HG02571 (cell line): Measurements from ENCODE around the gene SLC25A48.
"Not testable (repeated sequence)": the region's sequence is repeated elsewhere in the genome, so short reads cannot be mapped to it uniquely, and the experiment has no call there.

ENCODE experiments used
- ATAC-seq: cut with Tn5 transposase; IDR thresholded peaks from one replicate; pipeline ENCODE4 v1.9.1; 2021; ENCODE audit warnings: mild to moderate bottlenecking, moderate library complexity; ENCODE audit not compliant: unreplicated experiment

SLC25A48 gene

DNA sequence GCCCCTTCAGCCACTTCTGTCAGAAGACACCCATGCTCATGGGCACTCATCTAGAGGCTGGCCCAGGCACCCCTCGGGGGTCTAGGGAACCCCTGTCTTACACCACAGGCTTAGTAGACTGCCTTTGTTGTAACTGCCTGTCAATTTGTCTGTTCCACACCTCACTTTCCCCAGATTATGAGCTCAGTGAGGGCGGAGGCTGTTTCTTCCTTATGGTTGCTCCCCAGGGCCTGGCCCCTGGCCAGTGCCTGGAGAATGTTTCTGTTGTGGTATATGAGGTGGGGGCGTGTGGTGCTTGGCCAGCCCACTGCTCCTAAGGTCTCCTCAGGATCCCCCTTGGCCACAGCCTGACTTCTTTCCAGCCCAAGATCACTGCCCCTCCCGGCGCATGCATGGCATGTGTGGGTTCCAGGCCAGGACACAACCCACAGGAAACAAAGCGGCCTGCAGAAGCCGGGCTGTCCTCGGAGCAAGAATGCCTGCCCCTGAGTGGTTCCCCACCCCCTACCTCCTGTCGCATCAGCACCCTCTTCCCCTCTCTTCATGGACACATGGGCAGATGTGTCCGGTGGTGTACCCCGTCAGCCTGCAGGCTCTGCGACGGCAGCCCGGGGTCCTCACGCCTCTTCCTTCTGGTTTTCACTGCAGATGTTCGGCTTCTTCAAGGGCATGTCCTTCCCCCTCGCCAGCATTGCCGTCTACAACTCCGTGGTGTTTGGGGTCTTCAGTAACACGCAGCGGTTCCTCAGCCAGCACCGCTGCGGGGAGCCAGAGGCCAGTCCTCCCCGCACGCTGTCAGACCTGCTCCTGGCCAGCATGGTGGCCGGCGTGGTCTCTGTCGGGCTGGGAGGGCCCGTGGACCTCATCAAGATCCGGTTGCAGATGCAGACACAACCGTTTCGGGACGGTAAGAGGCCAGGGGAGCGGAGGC, 17.7 kb downstream of the SLC25A48 start:
- ATAC-seq: no peak

DNA sequence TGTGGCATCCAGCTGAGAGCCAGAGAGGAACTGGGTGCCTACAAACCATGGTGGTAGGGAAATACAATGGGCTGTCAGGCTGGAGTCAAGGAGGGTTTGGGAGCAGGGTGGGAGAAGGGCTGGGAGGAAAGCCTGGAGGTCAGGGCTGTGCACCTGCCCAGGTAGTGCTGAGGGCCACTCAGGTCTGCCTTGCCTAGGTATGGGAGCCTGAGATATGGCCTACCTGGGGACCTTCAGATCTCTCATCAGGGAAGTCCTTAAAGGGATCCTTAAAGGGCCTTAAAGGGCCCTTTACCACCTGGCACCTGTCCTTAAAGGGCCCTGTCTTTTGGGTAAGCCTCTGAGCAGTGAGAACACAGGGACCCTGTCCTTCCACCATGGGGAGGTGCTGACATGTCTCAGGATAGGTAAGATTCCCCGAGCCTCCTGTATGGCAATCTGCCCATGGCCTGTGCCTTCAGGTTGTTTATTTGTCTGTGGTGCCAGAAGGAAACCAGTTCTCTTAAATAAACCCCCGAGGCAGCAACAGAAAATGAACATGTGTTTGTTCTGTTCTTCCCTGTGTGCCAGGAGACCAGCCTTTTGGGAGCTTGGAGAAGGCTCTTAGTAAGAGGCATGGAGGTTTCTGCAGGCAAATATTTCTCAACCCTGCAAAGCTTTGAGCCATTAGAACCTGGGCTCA, 23.3 kb downstream of the SLC25A48 start:
- ATAC-seq: no peak

DNA sequence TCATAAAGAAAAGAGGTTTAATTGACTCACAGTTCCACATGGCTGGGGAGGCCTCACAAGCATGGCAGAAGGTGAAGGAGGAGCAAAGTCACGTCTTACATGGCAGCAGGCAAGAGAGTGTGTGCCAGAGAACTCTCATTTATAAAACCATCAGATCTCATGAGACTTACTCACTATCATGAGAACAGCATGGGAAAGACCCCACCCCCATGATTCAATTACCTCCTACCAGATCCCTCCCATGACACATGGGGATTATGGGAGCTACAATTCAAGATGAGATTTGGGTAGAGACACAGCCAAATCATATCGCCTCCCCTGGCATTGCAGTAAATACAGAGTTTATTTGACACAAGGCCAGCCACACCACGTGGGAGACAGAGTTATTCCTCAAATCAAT, 24.7 kb downstream of the SLC25A48 start:
- ATAC-seq: not testable (repeated sequence)

DNA sequence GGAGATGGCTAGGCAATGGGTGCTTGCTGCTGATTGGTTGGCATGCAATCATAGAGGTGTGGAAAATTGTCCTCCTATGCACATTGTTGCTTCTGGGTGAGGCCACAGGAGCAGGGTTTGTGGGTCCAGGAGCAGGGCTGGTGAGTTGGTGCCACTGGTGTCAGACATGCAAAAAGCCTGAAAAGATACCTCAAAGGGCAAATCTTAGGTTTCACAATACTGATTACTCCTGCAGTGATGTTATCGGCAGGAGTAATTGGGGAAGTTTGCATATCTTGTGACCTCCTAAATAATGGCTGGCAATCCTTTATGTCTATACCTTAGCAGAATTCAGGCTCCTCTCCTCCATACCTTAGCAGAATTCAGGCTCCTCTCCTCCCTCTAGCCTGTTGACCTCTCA, 25.2 kb downstream of the SLC25A48 start:
- no peak for ATAC-seq

DNA sequence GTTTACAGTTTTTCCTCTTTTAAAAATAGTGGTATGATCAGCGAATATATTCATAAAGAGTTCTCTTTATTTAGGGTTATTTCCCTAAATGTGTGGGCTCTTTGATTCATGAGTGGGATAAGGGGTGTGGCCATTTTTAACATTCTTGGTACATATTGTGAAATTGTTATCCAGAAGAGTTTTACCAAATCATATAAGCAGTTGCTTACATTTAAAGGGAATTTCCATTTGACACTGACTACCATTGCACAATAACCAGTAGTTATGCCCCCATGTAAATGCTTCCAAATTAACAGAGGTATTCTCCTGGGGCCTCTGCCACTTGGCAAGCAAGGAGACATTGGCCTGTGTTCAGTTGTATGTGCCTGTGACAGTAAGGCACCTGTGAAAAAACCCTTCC, 27.2 kb downstream of the SLC25A48 start:
- no peak for ATAC-seq

DNA sequence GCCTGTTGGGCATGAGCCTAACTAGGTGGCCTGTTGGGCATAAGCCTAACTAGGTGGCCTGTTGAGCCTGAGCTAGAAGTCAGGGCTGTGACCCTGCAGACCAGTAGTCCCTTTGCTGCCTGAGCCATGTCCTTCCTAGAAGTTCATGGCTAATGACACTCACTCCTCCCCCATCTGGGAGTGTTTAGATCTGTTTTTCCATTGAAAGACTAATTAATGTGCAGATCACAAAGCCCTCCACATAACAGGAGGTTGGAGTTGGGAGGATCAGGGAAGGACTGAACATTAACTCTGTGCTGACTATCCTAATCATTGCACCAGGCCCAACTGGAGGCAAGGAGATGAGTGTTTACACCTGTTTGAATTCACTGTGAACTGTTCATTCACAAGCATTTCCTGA, 27.6 kb downstream of the SLC25A48 start:
- no peak for ATAC-seq

DNA sequence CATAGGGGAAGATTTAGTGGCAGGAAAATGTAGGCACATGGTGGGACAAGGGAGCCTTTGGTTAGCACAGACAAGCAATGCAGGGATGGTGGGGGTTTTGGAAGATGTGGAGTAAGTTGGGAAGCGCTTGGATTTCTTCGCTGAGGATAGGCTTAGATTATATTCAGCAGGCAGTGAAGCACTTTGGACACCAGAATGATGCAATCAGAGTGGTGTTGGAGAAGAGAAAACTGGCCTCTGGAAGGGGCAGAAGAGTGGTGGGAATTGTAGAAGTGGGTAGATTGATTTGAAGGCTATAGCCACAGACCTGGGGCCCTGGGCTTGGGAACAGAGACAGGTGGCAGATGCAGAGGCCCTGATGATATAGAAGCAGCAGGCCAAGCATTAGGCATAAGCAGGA, 28.3 kb downstream of the SLC25A48 start:
- no peak for ATAC-seq

DNA sequence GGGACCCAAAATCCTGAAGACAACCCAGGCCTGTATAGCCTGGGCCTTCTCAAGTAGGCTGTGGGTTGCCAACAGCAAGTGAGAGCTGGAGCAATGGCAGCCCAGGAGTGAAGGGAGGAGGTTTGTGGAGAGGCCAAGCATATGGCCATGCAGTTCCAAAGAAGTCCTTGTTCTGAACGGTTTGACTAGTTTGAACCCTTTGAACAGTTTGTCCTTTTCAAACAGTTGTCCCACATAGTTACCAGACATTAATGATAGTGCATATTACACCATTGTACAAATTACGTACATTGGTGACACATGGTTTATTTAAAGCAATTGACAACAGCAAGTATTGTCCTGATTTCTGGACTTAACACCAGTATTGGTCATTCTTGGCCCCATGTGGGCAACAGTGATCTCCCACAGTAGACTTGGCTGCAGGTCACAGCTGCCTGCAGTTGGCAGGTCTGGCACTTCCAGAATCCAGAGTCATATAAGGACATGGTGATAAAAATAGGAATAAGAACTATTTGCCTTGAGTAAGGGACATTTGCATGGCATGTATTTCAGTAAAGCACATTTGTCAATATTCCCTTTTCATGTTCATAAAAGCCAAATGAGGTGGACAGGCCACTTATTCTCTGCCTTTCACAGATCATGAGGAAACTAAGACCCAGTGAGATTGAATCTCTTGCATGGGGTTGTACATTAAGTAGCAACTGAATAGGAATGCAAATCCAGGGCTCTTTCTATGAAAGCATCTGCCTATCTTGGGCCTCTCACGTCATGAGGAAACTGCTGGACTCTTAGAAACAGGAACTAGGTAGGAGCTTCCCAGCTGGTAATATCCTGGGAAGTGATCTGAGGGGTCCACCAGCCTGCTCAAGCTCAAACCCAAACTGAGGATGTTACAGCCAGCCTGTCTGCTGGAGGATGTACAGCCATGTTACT, 30.3 kb downstream of the SLC25A48 start:
- ATAC-seq: no peak

DNA sequence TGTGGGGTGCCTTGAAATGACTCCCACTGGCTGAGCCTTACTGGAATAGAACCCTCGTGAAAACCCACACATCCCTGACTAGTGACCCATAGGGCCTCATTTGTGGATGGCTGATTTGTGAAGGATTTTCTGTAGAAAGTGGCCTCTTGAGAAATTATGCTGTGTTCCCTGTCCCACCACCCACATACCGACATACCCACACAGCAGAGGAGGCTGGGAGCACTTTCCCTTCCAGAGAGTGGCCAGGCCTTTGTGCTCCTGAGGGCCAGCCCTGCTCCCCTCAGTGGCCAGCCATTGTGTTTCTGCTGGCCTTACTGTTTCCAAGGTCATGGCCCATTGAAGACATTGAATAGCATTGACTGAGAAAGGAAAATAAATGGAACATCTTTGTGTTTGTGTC, 31.6 kb downstream of the SLC25A48 start:
- ATAC-seq: no peak

DNA sequence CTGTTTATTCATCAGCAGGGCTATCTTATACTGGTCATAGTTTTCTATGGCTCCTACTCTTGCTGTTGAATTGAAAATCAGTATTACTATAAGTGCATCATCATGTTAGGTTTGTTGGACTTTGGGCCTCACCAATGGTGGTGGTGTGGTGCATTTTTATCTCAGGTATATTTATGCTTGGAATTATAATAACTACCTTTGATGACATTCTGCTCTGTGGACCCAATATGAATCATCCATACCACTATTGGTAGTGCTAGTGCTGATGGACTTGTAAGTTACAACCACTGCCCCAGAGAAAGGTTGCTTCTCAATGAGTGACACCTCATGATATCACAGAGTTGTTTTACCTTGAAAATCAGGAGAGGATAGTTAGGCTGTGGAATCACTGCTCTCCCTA, 33.1 kb downstream of the SLC25A48 start:
- no peak for ATAC-seq

DNA sequence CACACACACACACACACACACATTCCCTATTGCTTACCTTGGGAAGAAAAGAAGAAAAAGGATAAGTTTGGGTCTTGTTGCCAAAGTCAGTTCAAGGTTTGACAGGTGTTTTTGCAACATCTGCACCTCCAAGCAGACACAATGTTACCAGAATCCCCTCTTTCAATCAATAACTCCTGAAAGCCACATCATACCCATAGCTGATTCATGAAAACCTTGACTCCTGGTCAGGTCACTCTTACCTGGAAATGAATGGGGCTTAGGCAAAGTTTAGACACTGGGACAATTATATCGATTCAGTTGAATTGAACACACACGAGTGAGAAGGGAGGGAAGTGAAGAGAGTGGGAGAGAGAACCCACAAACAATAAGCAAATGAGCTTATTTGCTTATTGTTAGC, 34.2 kb downstream of the SLC25A48 start:
- ATAC-seq: no peak

DNA sequence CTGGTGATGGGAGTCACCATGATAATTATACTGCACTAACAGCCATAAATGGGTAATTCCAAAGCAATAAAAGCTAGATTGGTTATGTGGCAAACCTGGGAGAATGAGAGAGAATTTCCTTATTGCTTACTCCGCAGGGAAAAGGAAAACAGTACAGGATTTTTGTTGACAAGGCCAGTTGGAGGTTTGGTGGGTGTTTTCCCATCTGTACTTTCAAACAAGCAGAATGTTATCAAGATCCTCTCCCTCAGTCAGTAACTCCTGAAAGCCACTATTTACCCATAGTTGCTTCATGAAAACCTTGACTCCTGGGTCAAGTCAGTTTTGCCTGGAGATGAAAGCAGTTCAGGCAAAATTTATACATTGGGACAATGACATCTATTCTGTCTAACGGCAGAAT, 34.8 kb downstream of the SLC25A48 start:
- no peak for ATAC-seq

DNA sequence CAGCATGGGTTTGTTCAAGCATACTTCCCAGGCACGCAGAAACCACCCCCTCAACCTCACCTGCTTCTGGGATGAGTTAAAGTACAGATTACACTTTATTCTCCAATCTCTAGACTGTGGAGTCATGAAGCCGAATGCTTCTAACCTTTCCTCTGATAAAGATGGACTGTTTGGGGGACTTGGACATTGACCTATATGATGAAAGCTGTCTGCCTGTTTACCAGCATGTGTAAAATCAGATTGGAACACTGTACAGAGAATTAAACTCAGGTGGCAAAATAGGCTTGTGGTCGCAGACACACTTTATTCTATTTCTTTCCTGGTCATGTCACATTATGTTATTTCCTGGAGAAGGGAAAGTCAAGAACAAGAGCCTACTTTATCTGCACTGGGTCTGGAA, 35.5 kb downstream of the SLC25A48 start:
- no peak for ATAC-seq

DNA sequence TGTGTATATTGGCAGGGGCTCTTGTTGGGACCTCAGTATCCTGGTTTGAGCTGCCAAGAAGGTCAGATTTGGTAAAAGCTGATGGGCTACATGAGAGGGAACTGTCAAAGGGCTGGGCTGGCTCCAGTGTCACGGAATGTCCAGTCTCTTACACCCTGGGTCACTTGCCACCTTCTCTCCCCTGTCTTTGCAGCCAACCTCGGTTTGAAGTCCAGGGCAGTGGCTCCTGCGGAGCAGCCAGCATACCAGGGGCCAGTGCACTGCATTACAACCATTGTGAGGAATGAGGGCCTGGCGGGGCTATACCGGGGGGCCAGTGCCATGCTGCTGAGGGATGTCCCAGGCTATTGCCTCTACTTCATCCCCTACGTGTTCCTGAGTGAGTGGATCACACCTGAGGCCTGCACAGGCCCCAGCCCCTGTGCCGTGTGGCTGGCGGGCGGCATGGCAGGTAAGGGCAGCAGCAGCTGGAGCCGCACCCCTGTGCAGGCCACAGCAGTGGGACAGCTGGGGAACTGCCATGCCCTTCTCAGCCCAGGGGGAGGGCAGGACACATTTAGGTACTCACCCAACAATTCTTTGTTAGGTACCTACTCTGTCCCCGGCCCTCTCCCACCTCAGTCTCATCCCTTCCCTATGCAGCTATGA, 36.9 kb downstream of the SLC25A48 start:
- no peak for ATAC-seq

DNA sequence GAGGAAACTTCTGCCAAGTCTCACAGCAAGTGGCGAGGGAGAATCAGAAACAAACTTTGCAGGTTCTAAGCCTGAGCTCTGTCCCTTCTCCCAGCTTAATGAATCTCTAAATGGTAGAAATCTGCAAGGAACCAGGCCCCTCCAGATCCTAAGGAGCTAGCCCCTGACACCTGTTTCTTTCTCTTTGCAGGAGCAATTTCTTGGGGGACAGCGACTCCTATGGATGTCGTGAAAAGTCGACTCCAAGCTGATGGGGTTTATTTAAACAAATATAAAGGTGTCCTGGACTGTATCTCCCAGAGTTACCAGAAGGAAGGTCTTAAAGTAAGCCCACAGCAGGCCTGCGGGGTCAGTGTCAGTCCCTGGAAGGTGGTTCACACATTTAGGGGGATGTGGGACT, 39.4 kb downstream of the SLC25A48 start:
- ATAC-seq: no peak

DNA sequence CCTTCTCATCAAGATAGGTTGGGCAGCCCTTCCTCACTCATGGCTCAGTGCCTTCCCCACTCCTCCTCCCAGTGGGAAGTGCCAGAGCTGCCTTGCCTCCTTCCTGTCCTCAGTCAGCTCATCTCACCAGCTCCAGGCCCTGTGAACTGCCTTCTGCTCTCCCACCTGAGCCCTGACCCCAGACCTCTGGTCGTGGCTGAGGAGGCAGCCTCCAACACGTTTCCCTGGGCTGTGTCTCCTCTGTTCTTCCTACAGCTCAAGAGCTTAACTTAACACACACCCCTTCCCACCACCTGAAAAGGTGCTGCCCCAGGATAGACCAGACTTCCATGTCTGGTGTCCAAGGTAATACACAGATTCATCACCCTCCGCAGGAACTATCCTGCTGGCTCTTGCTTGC, 40.0 kb downstream of the SLC25A48 start:
- ATAC-seq: no peak

DNA sequence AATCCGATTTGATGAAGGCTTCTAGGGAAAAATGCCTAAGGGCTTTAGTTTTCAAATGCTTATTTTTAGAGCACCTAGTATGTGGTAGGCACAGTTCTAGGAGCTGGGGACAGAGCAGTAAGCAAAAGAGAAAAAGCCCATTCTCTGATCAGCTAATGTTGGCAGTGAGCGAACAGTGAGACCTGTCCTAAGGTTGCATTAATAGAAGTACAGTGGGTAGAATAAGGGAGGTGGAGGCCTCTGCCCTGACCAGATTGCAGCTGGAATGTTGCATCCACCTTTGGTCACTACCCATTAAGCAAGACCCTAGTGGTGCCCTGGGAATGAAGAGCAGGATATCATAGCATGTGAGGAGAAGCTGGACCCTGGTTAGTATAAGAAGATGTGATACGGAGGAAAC, 41.1 kb downstream of the SLC25A48 start:
- ATAC-seq: no peak

DNA sequence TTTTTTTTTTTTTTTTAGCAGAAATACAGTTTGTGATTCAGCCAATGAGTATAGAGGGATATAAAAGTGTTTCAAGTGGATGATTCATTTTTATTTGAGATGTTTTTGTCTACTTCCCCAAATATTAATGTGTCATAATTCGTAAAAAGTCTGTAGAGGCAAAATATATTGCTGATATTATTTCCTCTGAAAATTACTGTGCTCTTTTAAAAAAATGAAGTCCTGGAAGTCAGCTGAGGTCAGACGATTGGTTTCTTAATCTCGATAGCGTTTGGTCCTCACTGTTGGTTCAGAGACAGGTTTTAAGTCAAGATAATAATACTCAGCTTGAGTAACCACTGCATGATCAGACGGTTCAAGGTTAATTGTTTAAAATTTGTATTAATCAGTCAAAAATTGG, 41.7 kb downstream of the SLC25A48 start:
- no peak for ATAC-seq

DNA sequence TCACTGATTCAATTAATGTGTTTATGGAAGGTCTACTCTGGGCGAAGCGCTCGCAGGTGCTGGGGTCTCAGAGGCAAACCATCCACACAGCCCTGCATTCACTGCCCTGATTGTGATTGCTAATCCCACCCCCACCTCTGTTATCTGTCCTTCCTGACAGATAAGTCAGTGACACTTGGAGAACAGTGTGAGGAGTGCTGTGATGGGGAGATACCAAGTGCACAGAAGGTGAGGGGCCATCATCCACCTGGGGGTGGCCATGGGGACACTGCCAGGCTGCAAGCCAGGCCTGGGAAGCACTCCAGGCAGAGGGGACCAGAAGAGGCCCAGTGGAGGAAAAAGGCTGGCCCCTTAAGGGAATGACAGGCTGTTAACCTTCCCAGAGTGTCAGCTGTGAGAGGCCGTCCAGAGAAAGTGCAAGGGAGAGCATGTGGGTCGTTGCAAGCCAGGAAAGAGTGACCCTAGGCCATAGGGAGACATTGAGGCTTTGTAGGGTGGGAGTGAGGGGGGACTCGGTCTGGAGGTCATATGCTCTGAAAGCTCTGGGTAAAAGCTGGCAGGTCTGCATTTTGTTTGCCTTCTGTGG, 43.2 kb downstream of the SLC25A48 start:
- no peak for ATAC-seq

DNA sequence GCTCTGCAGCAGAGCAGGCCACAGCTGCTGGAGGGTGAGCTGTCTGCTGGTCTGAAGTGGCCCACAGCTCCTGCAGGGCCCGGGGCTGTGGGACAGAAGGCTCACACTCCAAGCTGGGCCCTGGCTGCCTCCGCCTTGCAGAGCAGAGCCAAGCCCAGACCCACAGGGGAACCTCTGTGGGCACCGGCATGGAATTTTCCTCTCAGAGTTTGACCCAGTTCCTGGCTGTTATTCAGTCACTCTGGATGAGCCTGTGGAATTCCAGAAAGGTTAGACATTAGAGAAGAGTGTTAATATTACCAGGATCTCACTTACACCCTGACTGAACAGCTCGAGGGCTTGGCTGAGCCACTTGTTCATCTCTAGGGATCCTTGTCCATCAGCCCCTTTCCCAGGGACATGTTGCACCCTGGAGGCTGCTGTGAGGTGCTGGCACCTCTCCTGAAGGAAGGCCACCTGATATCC, 43.7 kb downstream of the SLC25A48 start:
- no peak for ATAC-seq
